K562 (cell line): ENCODE data around the gene COL1A1. TPM values are rescaled to one million over a fixed set of nuclear protein-coding genes. Genes with fewer than 3 reads are reported as not detected.

Experiments
- ATAC-seq: fragments of 200-7000 bp; cut with Tn5 transposase; 3 replicates; pipeline ENCODE4 v1.9.1; 2020; ENCODE audit warnings: moderate library complexity
- BruUV-seq: library from RNA; stranded (reverse); fragments of 400-500 nt; replicated peaks from 2 replicates; lab custom pipeline; 2021; lab: Mats Ljungman, UMichigan
- CTCF ChIA-PET: fragments of 300-600 bp; formaldehyde crosslinking; extraction: SDS; loops from one replicate; lab custom pipeline; 2021; ENCODE audit warnings: low intra/inter-chr PET ratio; lab: Yijun Ruan, JAX
- POLR2A ChIA-PET: fragments of 300-600, 350-650 bp; sonication (Branson Sonifier 250); formaldehyde crosslinking; extraction: SDS; loops from one replicate; lab custom pipeline; 2021; ENCODE audit warnings: antibody characterized with exemption, inconsistent platforms; lab: Yijun Ruan, JAX
- DNase-seq, 4 experiments: peaks; one replicate each; pipeline versions ENCODE4 v3.0.0 to v3.0.0-alpha.2; 2011 to 2018; ENCODE audit warnings: low spot score in 3 of 4, mixed read lengths in 3 of 4; ENCODE audit errors: extremely low read depth in 1 of 4
- FAIRE-seq: peaks from 2 replicates; lab custom pipeline; 2011; peaks lifted over from hg19 to GRCh38; lab: Jason Lieb, UNC
- H2AFZ ChIP-seq: 2 replicates; pipeline ENCODE4 v1.6.0; 2011; ENCODE audit warnings: low read depth, low read length, control low read depth, inconsistent platforms
- H3K27ac ChIP-seq: fragments of 200-600 bp; 3 replicates; pipeline ENCODE4 v1.8.0; 2011; ENCODE audit warnings: low read depth, mild to moderate bottlenecking, control low read depth, inconsistent platforms, low read length, moderate library complexity, mixed read lengths; ENCODE audit errors: extremely low read depth
- H3K27me3 ChIP-seq, 2 experiments: fragments of 300-600 bp in 1 of 2; 2 replicates in 1 of 2; 3 replicates in 1 of 2; pipeline versions ENCODE4 v1.6.0 to v1.8.0; 2011; ENCODE audit warnings: inconsistent platforms in 2 of 2, low read length in 2 of 2, mild to moderate bottlenecking in 1 of 2, mixed read lengths in 1 of 2, moderate library complexity in 1 of 2; ENCODE audit not compliant: control insufficient read depth in 2 of 2, insufficient read depth in 2 of 2
- H3K36me3 ChIP-seq: fragments of 300-600 bp; 3 replicates; pipeline ENCODE4 v1.8.0; 2011; ENCODE audit warnings: mild to moderate bottlenecking, low read length, inconsistent platforms; ENCODE audit not compliant: control insufficient read depth, insufficient read depth
- H3K4me1 ChIP-seq, 2 experiments: fragments of 200-600 bp in 1 of 2; replicated peaks in 1 of 2; 2 replicates in 1 of 2; 3 replicates in 1 of 2; pipeline versions ENCODE4 v1.5.1 to v1.8.0; 2011; ENCODE audit warnings: inconsistent platforms in 2 of 2, low read length in 2 of 2, mild to moderate bottlenecking in 1 of 2, mixed read lengths in 1 of 2, moderate library complexity in 1 of 2; ENCODE audit not compliant: control insufficient read depth in 2 of 2, insufficient read depth in 2 of 2
- H3K4me2 ChIP-seq: 2 replicates; pipeline ENCODE4 v1.6.1; 2011; ENCODE audit warnings: low read length, control low read depth, inconsistent platforms, mixed read lengths; ENCODE audit not compliant: insufficient read depth
- H3K4me3 ChIP-seq: fragments of 200-600 bp; sonication (generic), shearing (Covaris generic); 2 replicates; pipeline ENCODE4 v1.5.1; 2016; ENCODE audit warnings: control low read depth, inconsistent platforms
- H3K79me2 ChIP-seq: fragments of 200-600 bp; 3 replicates; pipeline ENCODE4 v1.8.0; 2011; ENCODE audit warnings: low read length, inconsistent platforms; ENCODE audit not compliant: control insufficient read depth, insufficient read depth
- H3K9ac ChIP-seq, 2 experiments: 2 replicates each; pipeline versions ENCODE4 v1.6.0 to v1.6.1; 2011; ENCODE audit warnings: low read depth in 2 of 2, low read length in 2 of 2, control low read depth in 1 of 2, inconsistent platforms in 1 of 2, mild to moderate bottlenecking in 1 of 2, mixed read lengths in 1 of 2; ENCODE audit not compliant: insufficient read depth in 1 of 2
- H3K9me1 ChIP-seq: one replicate; pipeline ENCODE4 v1.6.0; 2011; ENCODE audit warnings: inconsistent platforms, mild to moderate bottlenecking, low read length, moderate library complexity; ENCODE audit not compliant: control insufficient read depth, insufficient read depth
- H3K9me3 ChIP-seq: replicated peaks from 2 replicates; pipeline ENCODE4 v1.5.1; 2011; ENCODE audit warnings: low read depth, low read length, inconsistent platforms; ENCODE audit not compliant: control insufficient read depth, insufficient read depth
- H4K20me1 ChIP-seq: replicated peaks from 2 replicates; pipeline ENCODE4 v1.6.1; 2011; ENCODE audit warnings: low read length, inconsistent platforms, mixed read lengths; ENCODE audit not compliant: control insufficient read depth, insufficient read depth
- ATF1 ChIP-seq, 2 experiments: fragments of 450-650 bp in 1 of 2; IDR thresholded peaks; 2 replicates each; pipeline ENCODE4 v1.6.1; 2016; ENCODE audit warnings: missing compliant biosample characterization in 1 of 2, missing genetic modification characterization in 1 of 2
- CTBP1 ChIP-seq: fragments of 450-650 bp; IDR thresholded peaks from 2 replicates; pipeline ENCODE4 v1.6.1; 2016; ENCODE audit warnings: borderline replicate concordance
- DPF2 ChIP-seq: fragments of 450-650 bp; IDR thresholded peaks from 2 replicates; pipeline ENCODE4 v1.6.1; 2016
- FOXP1 ChIP-seq: sonication (generic); formaldehyde crosslinking; IDR thresholded peaks from 2 replicates; pipeline ENCODE4 v1.8.0; 2022; ENCODE audit warnings: mild to moderate bottlenecking, missing genetic modification reagents
- MBD2 ChIP-seq: sonication (generic); IDR thresholded peaks from 2 replicates; pipeline ENCODE4 v1.6.1; 2016; ENCODE audit warnings: low read depth, borderline replicate concordance
- POLR3A ChIP-seq: IDR thresholded peaks from 2 replicates; pipeline ENCODE4 v1.6.1; 2011; ENCODE audit warnings: borderline replicate concordance, mild to moderate bottlenecking, moderate library complexity; ENCODE audit not compliant: insufficient read length, insufficient read depth; ENCODE audit errors: extremely low read depth
- RAD21 ChIP-seq, 2 experiments: fragments of 250-450 bp in 1 of 2; fragments of 450-650 bp in 1 of 2; sonication (Bioruptor Pico) in 1 of 2; formaldehyde crosslinking in 1 of 2; IDR thresholded peaks in 1 of 2; conservative IDR thresholded peaks in 1 of 2; 2 replicates each; pipeline versions ENCODE4 v1.4.0 to v1.8.0; 2020 to 2022; ENCODE audit warnings: mild to moderate bottlenecking in 2 of 2, moderate library complexity in 1 of 2
- RCOR1 ChIP-seq, 2 experiments: IDR thresholded peaks; 2 replicates each; pipeline ENCODE4 v1.6.1; 2012; ENCODE audit warnings: low read depth in 2 of 2, low read length in 2 of 2, borderline replicate concordance in 1 of 2, improper control_type of control experiment in 1 of 2
- SMC3 ChIP-seq: conservative IDR thresholded peaks from 2 replicates; pipeline ENCODE4 v1.6.1; 2011; ENCODE audit warnings: low read depth, low read length, improper control_type of control experiment; ENCODE audit not compliant: insufficient read depth
- SOX6 ChIP-seq: fragments of 450-650 bp; IDR thresholded peaks from 2 replicates; pipeline ENCODE4 v1.6.1; 2014; ENCODE audit warnings: mild to moderate bottlenecking
- SRSF3 ChIP-seq: fragments of 200-400 bp; formaldehyde crosslinking; IDR thresholded peaks from 2 replicates; pipeline ENCODE4 v1.6.1; 2016; ENCODE audit warnings: mild to moderate bottlenecking, low read length, moderate library complexity; ENCODE audit not compliant: insufficient read depth
- TRIM24 ChIP-seq, 2 experiments: fragments of 450-650 bp; IDR thresholded peaks; 2 replicates each; pipeline ENCODE4 v1.6.1; 2016
- TRIM28 ChIP-seq: fragments of 450-650 bp; IDR thresholded peaks from 2 replicates; pipeline ENCODE4 v1.6.1; 2017
- ZFP36 ChIP-seq: fragments of 150-350 bp; IDR thresholded peaks from 2 replicates; pipeline ENCODE4 v1.6.1; 2018; ENCODE audit warnings: low read length, low read depth; ENCODE audit not compliant: partially characterized antibody
- WGBS: fragments of 100-300 bp; shearing (Covaris generic); methylation state at CpG from one replicate; pipeline ENCODE4 v1.1.6; 2016; ENCODE audit warnings: low coverage, mixed read lengths; ENCODE audit not compliant: insufficient coverage; ENCODE audit errors: missing lambda C conversion rate; 5-methylcytosine and 5-hydroxymethylcytosine counted together
- in situ Hi-C: fragments of 300-500 bp; cut with MboI; formaldehyde crosslinking; loops from 4 replicates; pipeline ENCODE4 v1.15.0; 2018; ENCODE audit warnings: inconsistent platforms, mixed read lengths
- intact Hi-C: fragments of 100-400 bp; cut with micrococcal nuclease; formaldehyde crosslinking; loops from 2 replicates; pipeline ENCODE4 v1.14.2; 2022
- polyA plus RNA-seq, 8 experiments: library from polyadenylated mRNA; depleted of rRNA in 4 of 8; stranded (reverse) in 5 of 8; unstranded in 3 of 8; fragments of >200 nt; fragmentation: Nextera tagmentation in 2 of 8; fragmentation: Illumina TruSeq in 1 of 8; extraction: Ambion mirVana in 2 of 8; extraction: Trizol in 1 of 8; gene quantifications; 2 replicates each; pipeline versions ENCODE4 v1.2.1 to v1.2.3, GENCODE V29; 2011 to 2014; ENCODE audit warnings: inconsistent platforms in 1 of 8, missing spikeins in 1 of 8
- total RNA-seq, 7 experiments: library from RNA; depleted of rRNA in 6 of 7; stranded (reverse); fragments of >200 nt in 6 of 7; fragmentation: Illumina TruSeq in 2 of 7; extraction: Trizol in 2 of 7; gene quantifications; 2 replicates each; pipeline versions ENCODE4 v1.2.1 to v1.2.3, GENCODE V29; 2011 to 2021; ENCODE audit warnings: low replicate concordance in 1 of 7
- TF ChIP-seq, protein P1 (sequence below), 3 experiments: IDR thresholded peaks in 2 of 3; conservative IDR thresholded peaks in 1 of 3; 2 replicates each; pipeline ENCODE4 v1.5.1; 2011 to 2012; ENCODE audit warnings: low read length in 3 of 3, mild to moderate bottlenecking in 3 of 3, control low read depth in 2 of 3, improper control_type of control experiment in 1 of 3, inconsistent platforms in 1 of 3, low read depth in 1 of 3, mixed read lengths in 1 of 3, moderate library complexity in 1 of 3; ENCODE audit not compliant: insufficient read depth in 2 of 3
- TF ChIP-seq, protein P2 (sequence below), 2 experiments: fragments of 450-650 bp in 1 of 2; sonication (generic) in 1 of 2; formaldehyde crosslinking in 1 of 2; IDR thresholded peaks in 1 of 2; conservative IDR thresholded peaks in 1 of 2; 2 replicates each; pipeline versions ENCODE4 v1.6.1 to v1.8.1; 2016 to 2023; ENCODE audit warnings: mild to moderate bottlenecking in 2 of 2, moderate library complexity in 2 of 2, inconsistent platforms in 1 of 2, missing genetic modification reagents in 1 of 2
- TF ChIP-seq, protein P3 (sequence below): sonication (generic); formaldehyde crosslinking; IDR thresholded peaks from 2 replicates; pipeline ENCODE4 v1.9.0; 2022; ENCODE audit warnings: mild to moderate bottlenecking, missing genetic modification reagents

COL1A1 gene
- total and polyA plus RNA-seq, 9 of the 15 experiments (the other 6 are each of a cell fraction or from before 2014, with no cell fraction given), result 0.04 to 3.4 (median 0.18) TPM

DNA sequence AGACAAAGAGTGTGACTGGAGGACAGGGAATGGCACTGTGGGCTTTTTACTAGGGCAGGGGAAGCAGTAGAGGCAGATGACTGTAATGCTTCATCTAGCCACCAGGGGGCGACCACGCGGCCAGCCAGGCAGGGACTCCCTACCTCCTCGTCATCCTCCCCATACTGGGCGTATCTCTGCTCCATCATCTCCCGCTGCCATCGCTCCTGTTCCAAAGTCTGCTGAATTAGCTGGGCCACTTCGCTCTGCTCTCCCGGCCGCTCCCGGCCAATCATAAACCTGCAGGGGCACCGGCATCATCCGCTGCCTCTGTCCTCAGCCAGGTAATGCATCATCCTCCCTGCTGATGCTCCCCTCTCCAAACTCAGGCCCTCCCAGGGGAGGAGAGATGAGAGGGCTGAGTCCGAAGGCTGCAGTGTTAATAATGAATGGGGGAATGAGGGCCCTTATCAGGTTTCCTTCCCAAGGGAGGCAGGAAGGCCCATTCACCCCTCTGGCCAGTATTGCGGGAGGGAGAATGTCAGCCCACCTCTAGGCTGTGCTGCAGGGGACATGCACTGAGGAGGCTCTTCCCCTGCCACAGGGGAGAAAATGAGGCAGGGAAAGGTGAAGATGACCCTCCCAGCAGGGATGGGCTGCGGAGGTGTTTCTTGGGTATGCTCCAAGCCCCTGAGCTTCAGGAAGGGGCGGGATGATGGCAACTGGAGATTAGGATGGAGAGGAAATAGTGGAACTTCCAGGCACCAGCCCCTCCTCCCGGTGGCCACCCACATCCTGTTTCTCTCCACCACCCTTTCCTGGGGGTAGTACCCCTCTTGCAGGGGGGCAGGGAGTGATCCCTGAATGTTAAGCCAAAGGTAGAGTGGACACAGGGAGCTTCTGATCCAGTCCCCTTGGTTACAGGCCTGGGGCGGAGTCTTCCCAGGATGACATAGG is 61.2 kb downstream of the COL1A1 start:
- H3K9me3 ChIP-seq, result no peaks in the 10 kb centered on the region
- peaks cover 97% of the 10 kb centered on the region for H3K36me3 ChIP-seq
- in situ Hi-C loops (no loop called here), intact Hi-C loops (loop anchor here (2.0 kb wide), 1 partner anchor 21 kb away; no protein-coding TSS in a partner anchor)
- DNase-seq, result peak; percentile 87 to 92 (median 88)
- H3K27ac ChIP-seq, result no peak overlapping the region
- H3K4me2 ChIP-seq, result no peak overlapping the region
- ChIA-PET POLR2A (interaction anchor here (0.7 to 1.1 kb wide), 2 partner anchors 10 to 13 kb away, joined by 3 to 6 read pairs; partner anchors contain the start of gene SAMD14), CTCF (interaction anchor here (0.6 to 1.5 kb wide), 2 partner anchors 21 to 58 kb away, joined by 3 to 5 read pairs; no protein-coding TSS in a partner anchor)
- FAIRE-seq, result peak; percentile 97
- peak; percentile 96 for ATAC-seq
- WGBS, result 37% methylated on average over 18 of the region's 19 CpGs
- no TSS peak for BruUV-seq
- H4K20me1 ChIP-seq, result peaks cover 5% of the 10 kb centered on the region
- H2AFZ ChIP-seq, result no peak overlapping the region
- H3K4me3 ChIP-seq, result no peak overlapping the region
- H3K27me3 ChIP-seq, result no peaks in the 10 kb centered on the region
- peaks cover 6 to 23% of the 10 kb centered on the region in 2 experiments; a peak in 3 of 5 replicates for H3K4me1 ChIP-seq
- H3K9me1 ChIP-seq, result peaks cover 12% of the 10 kb centered on the region
- H3K9ac ChIP-seq, result no peak overlapping the region
- H3K79me2 ChIP-seq, result peaks cover 29% of the 10 kb centered on the region
- TF ChIP-seq SMC3 (peak; percentile 68), TRIM28 (peak; percentile 99), TRIM24 (IDR thresholded peaks at IDR 0.05) (peak; percentile 8 to 83; a peak in 2 of 4 replicates), FOXP1 (peak; percentile 48; the same call in 1 of the 2 replicates), ATF1 (CRISPR knock-in tag; IDR thresholded peaks at IDR 0.05) (no peak), ATF1 (tag; IDR thresholded peaks at IDR 0.05) (peak; percentile 82), SRSF3 (no peak), MBD2 (no peak), RAD21 (CRISPR knock-in tag; conservative IDR thresholded peaks at IDR 0.05 in 1 of 2, IDR thresholded peaks at IDR 0.05 in 1 of 2) (peak; percentile 70 to 85), SOX6 (peak; percentile 32; the same call in 1 of the 2 replicates), CTBP1 (peak; percentile 93; the same call in 1 of the 2 replicates), DPF2 (0 out of 2 replicates have a peak, but pooled peaks have one; percentile 33), POLR3A (no peak), ZFP36 (peak; percentile 31), RCOR1 (IDR thresholded peaks at IDR 0.05; ENCODE audit: borderline replicate concordance in 1 of 2, low read depth in 2 of 2, low read length in 2 of 2) (peak in 1 of 2 experiments; percentile 94; a peak in 3 of 4 replicates)
- TF ChIP-seq, protein P1, sequence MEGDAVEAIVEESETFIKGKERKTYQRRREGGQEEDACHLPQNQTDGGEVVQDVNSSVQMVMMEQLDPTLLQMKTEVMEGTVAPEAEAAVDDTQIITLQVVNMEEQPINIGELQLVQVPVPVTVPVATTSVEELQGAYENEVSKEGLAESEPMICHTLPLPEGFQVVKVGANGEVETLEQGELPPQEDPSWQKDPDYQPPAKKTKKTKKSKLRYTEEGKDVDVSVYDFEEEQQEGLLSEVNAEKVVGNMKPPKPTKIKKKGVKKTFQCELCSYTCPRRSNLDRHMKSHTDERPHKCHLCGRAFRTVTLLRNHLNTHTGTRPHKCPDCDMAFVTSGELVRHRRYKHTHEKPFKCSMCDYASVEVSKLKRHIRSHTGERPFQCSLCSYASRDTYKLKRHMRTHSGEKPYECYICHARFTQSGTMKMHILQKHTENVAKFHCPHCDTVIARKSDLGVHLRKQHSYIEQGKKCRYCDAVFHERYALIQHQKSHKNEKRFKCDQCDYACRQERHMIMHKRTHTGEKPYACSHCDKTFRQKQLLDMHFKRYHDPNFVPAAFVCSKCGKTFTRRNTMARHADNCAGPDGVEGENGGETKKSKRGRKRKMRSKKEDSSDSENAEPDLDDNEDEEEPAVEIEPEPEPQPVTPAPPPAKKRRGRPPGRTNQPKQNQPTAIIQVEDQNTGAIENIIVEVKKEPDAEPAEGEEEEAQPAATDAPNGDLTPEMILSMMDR (IDR thresholded peaks at IDR 0.05 in 2 of 3, conservative IDR thresholded peaks at IDR 0.05 in 1 of 3; ENCODE audit: insufficient read depth in 2 of 3, low read depth in 1 of 3, low read length in 3 of 3), result peak; percentile 94 to 95 (median 95)
- TF ChIP-seq, protein P2, sequence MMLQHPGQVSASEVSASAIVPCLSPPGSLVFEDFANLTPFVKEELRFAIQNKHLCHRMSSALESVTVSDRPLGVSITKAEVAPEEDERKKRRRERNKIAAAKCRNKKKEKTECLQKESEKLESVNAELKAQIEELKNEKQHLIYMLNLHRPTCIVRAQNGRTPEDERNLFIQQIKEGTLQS (IDR thresholded peaks at IDR 0.05), result peak; percentile 17; the same call in 1 of the 2 replicates
- TF ChIP-seq, protein P2 (CRISPR knock-in tag; conservative IDR thresholded peaks at IDR 0.05), result 0 out of 2 replicates have a peak, but pooled peaks have one; percentile 25
- TF ChIP-seq, protein P3, sequence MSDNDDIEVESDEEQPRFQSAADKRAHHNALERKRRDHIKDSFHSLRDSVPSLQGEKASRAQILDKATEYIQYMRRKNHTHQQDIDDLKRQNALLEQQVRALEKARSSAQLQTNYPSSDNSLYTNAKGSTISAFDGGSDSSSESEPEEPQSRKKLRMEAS (CRISPR knock-in tag), result 0 out of 2 replicates have a peak, but pooled peaks have one; percentile 7
